PC-9 (cell line): ENCODE results near the gene NIPSNAP2.

Source experiments
- EZH2 ChIP-seq: fragments of 200-600 bp; sonication (generic); IDR thresholded peaks from 2 replicates; pipeline ENCODE4 v1.8.0; 2017; ENCODE audit warnings: antibody characterized with exemption, low read depth
- TF ChIP-seq, protein P1 (sequence below): fragments of 200-600 bp; sonication (generic); conservative IDR thresholded peaks from 2 replicates; pipeline ENCODE4 v1.6.1; 2017; ENCODE audit warnings: mixed run types, antibody characterized with exemption, mild to moderate bottlenecking, moderate library complexity

DNA sequence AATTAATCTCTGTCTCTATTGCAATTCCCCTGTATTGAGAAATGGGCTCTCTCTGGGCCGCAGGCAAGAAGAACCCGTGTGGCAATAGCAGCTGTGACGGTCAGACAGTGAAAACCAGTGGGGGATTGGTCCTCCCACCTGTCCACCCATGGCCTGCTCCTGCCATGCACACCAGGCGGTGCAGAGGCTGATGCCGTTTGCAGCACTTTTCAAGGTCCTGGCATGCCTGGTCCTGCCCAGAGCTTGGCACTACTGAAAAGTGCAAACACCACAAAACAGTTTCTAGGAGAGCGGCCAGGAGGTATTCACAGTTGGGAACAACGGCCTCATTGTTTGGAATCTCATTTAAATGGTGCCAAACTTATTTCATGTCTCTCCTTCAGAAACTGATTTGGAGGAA lies 45.3 kb downstream of the NIPSNAP2 start:
- TF ChIP-seq, protein P1, sequence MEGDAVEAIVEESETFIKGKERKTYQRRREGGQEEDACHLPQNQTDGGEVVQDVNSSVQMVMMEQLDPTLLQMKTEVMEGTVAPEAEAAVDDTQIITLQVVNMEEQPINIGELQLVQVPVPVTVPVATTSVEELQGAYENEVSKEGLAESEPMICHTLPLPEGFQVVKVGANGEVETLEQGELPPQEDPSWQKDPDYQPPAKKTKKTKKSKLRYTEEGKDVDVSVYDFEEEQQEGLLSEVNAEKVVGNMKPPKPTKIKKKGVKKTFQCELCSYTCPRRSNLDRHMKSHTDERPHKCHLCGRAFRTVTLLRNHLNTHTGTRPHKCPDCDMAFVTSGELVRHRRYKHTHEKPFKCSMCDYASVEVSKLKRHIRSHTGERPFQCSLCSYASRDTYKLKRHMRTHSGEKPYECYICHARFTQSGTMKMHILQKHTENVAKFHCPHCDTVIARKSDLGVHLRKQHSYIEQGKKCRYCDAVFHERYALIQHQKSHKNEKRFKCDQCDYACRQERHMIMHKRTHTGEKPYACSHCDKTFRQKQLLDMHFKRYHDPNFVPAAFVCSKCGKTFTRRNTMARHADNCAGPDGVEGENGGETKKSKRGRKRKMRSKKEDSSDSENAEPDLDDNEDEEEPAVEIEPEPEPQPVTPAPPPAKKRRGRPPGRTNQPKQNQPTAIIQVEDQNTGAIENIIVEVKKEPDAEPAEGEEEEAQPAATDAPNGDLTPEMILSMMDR, result no peak
- no peak for TF ChIP-seq EZH2
